Keratinocyte (primary cell): ENCODE data around the gene ST8SIA4. TPM values are rescaled to one million over a fixed set of nuclear protein-coding genes. Genes with fewer than 3 reads are reported as not detected.

Experiments
- DNase-seq: peaks from one replicate; pipeline ENCODE4 v3.0.0-alpha.2; 2011; ENCODE audit warnings: low read depth, missing footprints, low spot score
- FAIRE-seq: peaks from 2 replicates; lab custom pipeline; 2011; peaks lifted over from hg19 to GRCh38; lab: Jason Lieb, UNC
- H2AFZ ChIP-seq: 2 replicates; pipeline ENCODE4 v1.6.0; 2012; ENCODE audit warnings: low read length, control low read depth, inconsistent platforms; ENCODE audit not compliant: control insufficient read depth
- H3K27ac ChIP-seq: 2 replicates; pipeline ENCODE4 v1.5.1; 2011; ENCODE audit warnings: low read length; ENCODE audit not compliant: control insufficient read depth, insufficient read depth
- H3K27me3 ChIP-seq: 3 replicates; pipeline ENCODE4 v1.6.0; 2011; ENCODE audit warnings: low read length; ENCODE audit not compliant: control insufficient read depth, insufficient read depth; ENCODE audit errors: extremely low read depth
- H3K36me3 ChIP-seq, 2 experiments: 2 replicates in 1 of 2; 3 replicates in 1 of 2; pipeline ENCODE4 v1.5.1; 2011; ENCODE audit warnings: low read length in 2 of 2, mild to moderate bottlenecking in 1 of 2; ENCODE audit not compliant: control insufficient read depth in 2 of 2, insufficient read depth in 2 of 2; ENCODE audit errors: extremely low read depth in 1 of 2
- H3K4me1 ChIP-seq: 3 replicates; pipeline ENCODE4 v1.5.1; 2011; ENCODE audit warnings: low read length; ENCODE audit not compliant: control insufficient read depth, insufficient read depth; ENCODE audit errors: extremely low read depth
- H3K4me2 ChIP-seq: 3 replicates; pipeline ENCODE4 v1.6.0; 2011; ENCODE audit warnings: low read depth, low read length; ENCODE audit not compliant: control insufficient read depth, insufficient read depth; ENCODE audit errors: extremely low read depth
- H3K4me3 ChIP-seq, 3 experiments: fragments of 200-600 bp in 1 of 3; sonication (generic) in 1 of 3; 2 replicates in 2 of 3; 3 replicates in 1 of 3; pipeline ENCODE4 v1.5.1; 2011 to 2016; ENCODE audit warnings: low read length in 3 of 3, mild to moderate bottlenecking in 3 of 3, control low read depth in 2 of 3, inconsistent platforms in 1 of 3, low read depth in 1 of 3, mixed read lengths in 1 of 3, mixed run types in 1 of 3, moderate library complexity in 1 of 3; ENCODE audit not compliant: control insufficient read depth in 2 of 3, insufficient read depth in 2 of 3; ENCODE audit errors: extremely low read depth in 1 of 3
- H3K79me2 ChIP-seq: 2 replicates; pipeline ENCODE4 v1.6.0; 2012; ENCODE audit warnings: low read length; ENCODE audit not compliant: control insufficient read depth, insufficient read depth
- H3K9ac ChIP-seq: 3 replicates; pipeline ENCODE4 v1.6.0; 2011; ENCODE audit warnings: low read length; ENCODE audit not compliant: control insufficient read depth, insufficient read depth; ENCODE audit errors: extremely low read depth
- H3K9me1 ChIP-seq: 3 replicates; pipeline ENCODE4 v1.6.0; 2011; ENCODE audit warnings: low read length; ENCODE audit not compliant: control insufficient read depth, insufficient read depth; ENCODE audit errors: extremely low read depth
- H3K9me3 ChIP-seq: 2 replicates; pipeline ENCODE4 v1.5.1; 2012; ENCODE audit warnings: low read depth, low read length; ENCODE audit not compliant: control insufficient read depth
- H4K20me1 ChIP-seq: 3 replicates; pipeline ENCODE4 v1.6.0; 2011; ENCODE audit warnings: low read length; ENCODE audit not compliant: control insufficient read depth, insufficient read depth; ENCODE audit errors: extremely low read depth
- CTCF ChIP-seq, 3 experiments: IDR thresholded peaks in 1 of 3; conservative IDR thresholded peaks in 1 of 3; optimal IDR thresholded peaks in 1 of 3; 2 replicates in 2 of 3; 3 replicates in 1 of 3; pipeline versions ENCODE3 to v1.5.1; 2011; ENCODE audit warnings: low read length in 3 of 3, mild to moderate bottlenecking in 3 of 3, moderate library complexity in 2 of 3, control low read depth in 1 of 3, inconsistent platforms in 1 of 3; ENCODE audit not compliant: insufficient read depth in 2 of 3; ENCODE audit errors: extremely low read depth in 1 of 3
- EZH2 ChIP-seq: IDR thresholded peaks from one replicate; pipeline ENCODE4 v1.6.1; 2012; ENCODE audit warnings: inconsistent platforms, mild to moderate bottlenecking, low read length, moderate library complexity
- dilution Hi-C: fragments of 300-500 bp; cut with MboI; formaldehyde crosslinking; loops from one replicate; pipeline ENCODE4 v1.7.0; 2020; ENCODE audit warnings: low sequenced_read_pairs; ENCODE audit not compliant: extremely low pct_ligation_motif_present
- polyA plus RNA-seq, 5 experiments: library from polyadenylated mRNA; depleted of rRNA in 3 of 5; stranded (reverse) in 3 of 5; stranded (forward) in 1 of 5; unstranded in 1 of 5; fragments of >200 nt; gene quantifications; 1 replicate in 1 of 5; 2 replicates in 3 of 5; 3 replicates in 1 of 5; pipeline versions ENCODE4 v1.2.1 to v1.2.3, GENCODE V29; 2011 to 2012; ENCODE audit warnings: missing spikeins in 2 of 5, low read depth in 1 of 5, low replicate concordance in 1 of 5

The ST8SIA4 gene
- polyA plus RNA-seq, 1 donor (not counting 4 experiments of a cell fraction or from before 2014, with no cell fraction given) = 0.43 TPM

- H3K9me3 ChIP-seq = no peaks in the 10 kb centered on the region
Observed at GRCh38 chr5:100790951-100791350, 112.1 kb downstream of the ST8SIA4 start.

DNA sequence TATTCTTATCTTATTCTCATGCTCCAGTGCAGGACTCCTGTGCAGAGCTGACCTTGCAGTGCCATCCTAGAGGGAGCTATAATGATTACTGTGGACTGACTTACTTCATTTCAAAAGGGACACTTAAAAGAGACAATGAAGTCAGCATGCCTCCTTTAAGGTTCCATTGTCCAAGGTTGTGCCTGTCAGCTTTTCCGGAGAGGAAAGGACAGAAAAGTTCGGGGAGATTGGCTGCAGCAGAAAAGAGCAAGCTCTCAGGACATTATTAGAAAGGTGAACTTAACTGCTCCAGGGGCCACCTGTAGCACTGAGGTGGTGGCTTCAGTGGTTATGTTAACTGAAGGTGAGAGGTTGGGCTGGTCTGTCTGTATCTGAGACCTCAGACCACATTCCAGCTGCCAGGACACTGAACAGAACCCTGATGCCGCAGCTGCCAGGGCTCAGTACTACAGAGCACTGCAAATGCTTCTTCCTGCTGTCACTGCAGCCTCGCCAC lies 112.9 kb downstream of the ST8SIA4 start:
- dilution Hi-C loops = no loop called here
- no peak overlapping the region for H2AFZ ChIP-seq
- no peaks in the 10 kb centered on the region for H4K20me1 ChIP-seq
- H3K4me1 ChIP-seq = no peaks in the 10 kb centered on the region
- FAIRE-seq (no peak), DNase-seq (no peak)
- H3K9me1 ChIP-seq = no peaks in the 10 kb centered on the region
- H3K4me3 ChIP-seq = no peak overlapping the region
- no peak overlapping the region for H3K27ac ChIP-seq
- H3K27me3 ChIP-seq = no peaks in the 10 kb centered on the region
- no peak overlapping the region for H3K4me2 ChIP-seq
- H3K36me3 ChIP-seq = no peaks in the 10 kb centered on the region
- H3K9me3 ChIP-seq = no peaks in the 10 kb centered on the region
- TF ChIP-seq CTCF (optimal IDR thresholded peaks at IDR 0.05 in 1 of 3, IDR thresholded peaks at IDR 0.05 in 1 of 3, conservative IDR thresholded peaks at IDR 0.05 in 1 of 3; ENCODE audit: extremely low read depth in 1 of 3, insufficient read depth in 2 of 3, low read length in 3 of 3) = peak in 1 of 3 experiments; percentile 32
- TF ChIP-seq EZH2 = no peak
- H3K79me2 ChIP-seq = no peaks in the 10 kb centered on the region
- H3K9ac ChIP-seq = no peak overlapping the region

More at GRCh38 chr5:100790951-100791350, 112.1 kb downstream of the ST8SIA4 start:
- Histone ChIP-seq H3K36me3 (no peaks in the 10 kb centered on the region), H3K4me3 (no peak overlapping the region), H3K27me3 (no peaks in the 10 kb centered on the region), H3K4me1 (no peaks in the 10 kb centered on the region), H3K79me2 (no peaks in the 10 kb centered on the region), H3K9ac (no peak overlapping the region), H3K27ac (no peak overlapping the region), H4K20me1 (no peaks in the 10 kb centered on the region), H2AFZ (no peak overlapping the region), H3K9me1 (no peaks in the 10 kb centered on the region), H3K4me2 (no peak overlapping the region)
- DNase-seq = no peak
- no peak for FAIRE-seq
- TF ChIP-seq CTCF (optimal IDR thresholded peaks at IDR 0.05 in 1 of 3, IDR thresholded peaks at IDR 0.05 in 1 of 3, conservative IDR thresholded peaks at IDR 0.05 in 1 of 3; ENCODE audit: extremely low read depth in 1 of 3, insufficient read depth in 2 of 3, low read length in 3 of 3) = no peak
- no peak for TF ChIP-seq EZH2
- dilution Hi-C loops = no loop called here
